DND-41 (cell line): ENCODE results near the gene PPFIA2.

Source experiments
- ATAC-seq: fragments of 200-7000 bp; cut with Tn5 transposase; 3 replicates; pipeline ENCODE4 v1.9.1; 2021; ENCODE audit warnings: low read depth; ENCODE audit not compliant: insufficient read depth
- DNase-seq: peaks from one replicate; pipeline ENCODE4 v3.0.0-alpha.2; 2020
- H2AFZ ChIP-seq: 2 replicates; pipeline ENCODE4 v1.6.0; 2012; ENCODE audit warnings: low read depth, low read length
- H3K27ac ChIP-seq: 2 replicates; pipeline ENCODE4 v1.5.1; 2012; ENCODE audit warnings: low read length, inconsistent platforms
- H3K27me3 ChIP-seq: fragments of 200-600 bp; sonication (generic); 2 replicates; pipeline ENCODE4 v1.6.0; 2012; ENCODE audit warnings: low read length, mild to moderate bottlenecking, inconsistent platforms; ENCODE audit not compliant: insufficient read depth, poor library complexity
- H3K36me3 ChIP-seq: 2 replicates; pipeline ENCODE4 v1.5.1; 2012; ENCODE audit warnings: low read length, inconsistent platforms; ENCODE audit not compliant: insufficient read depth
- H3K4me1 ChIP-seq: 2 replicates; pipeline ENCODE4 v1.5.1; 2012; ENCODE audit warnings: mild to moderate bottlenecking, low read length; ENCODE audit not compliant: insufficient read depth
- H3K4me2 ChIP-seq: 2 replicates; pipeline ENCODE4 v1.6.0; 2012; ENCODE audit warnings: mild to moderate bottlenecking, moderate library complexity, low read length, inconsistent platforms; ENCODE audit not compliant: insufficient read depth
- H3K4me3 ChIP-seq, 2 experiments: fragments of 200-600 bp in 1 of 2; shearing (Covaris generic) in 1 of 2; 2 replicates each; pipeline ENCODE4 v1.5.1; 2012 to 2016; ENCODE audit warnings: inconsistent platforms in 2 of 2, low read length in 2 of 2, mild to moderate bottlenecking in 2 of 2, low read depth in 1 of 2, moderate library complexity in 1 of 2
- H3K79me2 ChIP-seq: 2 replicates; pipeline ENCODE4 v1.6.0; 2012; ENCODE audit warnings: low read length, inconsistent platforms; ENCODE audit not compliant: insufficient read depth
- H3K9ac ChIP-seq: 2 replicates; pipeline ENCODE4 v1.6.0; 2012; ENCODE audit warnings: low read depth, mild to moderate bottlenecking, inconsistent platforms, low read length, moderate library complexity
- H3K9me3 ChIP-seq: 2 replicates; pipeline ENCODE4 v1.5.1; 2012; ENCODE audit warnings: low read length, moderate library complexity, mild to moderate bottlenecking, inconsistent platforms; ENCODE audit not compliant: insufficient read depth, severe bottlenecking
- H4K20me1 ChIP-seq: 2 replicates; pipeline ENCODE4 v1.6.0; 2012; ENCODE audit warnings: low read length; ENCODE audit not compliant: insufficient read depth
- EZH2 ChIP-seq: IDR thresholded peaks from 3 replicates; pipeline ENCODE4 v1.6.1; 2012; ENCODE audit warnings: borderline replicate concordance, low read depth, mild to moderate bottlenecking, moderate library complexity, low read length, inconsistent platforms; ENCODE audit not compliant: severe bottlenecking
- TF ChIP-seq, protein P1 (sequence below): IDR thresholded peaks from 2 replicates; pipeline ENCODE4 v1.5.1; 2012; ENCODE audit warnings: borderline replicate concordance, low read length, moderate library complexity, mild to moderate bottlenecking; ENCODE audit not compliant: poor library complexity, severe bottlenecking; ENCODE audit errors: extremely low read depth

The PPFIA2 gene

DNA sequence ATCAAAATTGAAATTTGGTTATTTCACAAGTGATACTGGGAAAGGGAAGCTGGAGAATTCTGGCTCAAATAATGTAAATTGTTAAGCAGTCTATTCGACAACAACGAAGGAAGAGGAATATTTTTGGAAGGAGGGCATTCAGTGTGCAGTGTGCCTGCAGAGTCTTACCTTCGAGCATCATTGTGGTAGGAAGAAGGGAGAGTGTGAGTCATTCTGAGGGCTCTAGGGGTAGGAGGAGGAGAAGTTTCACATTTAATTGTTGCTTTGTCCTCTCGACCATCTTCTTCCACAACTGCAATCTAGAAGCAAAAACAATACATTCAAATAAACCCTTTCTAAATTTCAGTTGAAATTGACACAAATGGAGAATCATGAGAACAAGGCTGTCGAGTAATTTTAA is 418.2 kb downstream of the PPFIA2 start:
- no peaks in the 10 kb centered on the region for H3K27me3 ChIP-seq
- H3K4me3 ChIP-seq, result no peak overlapping the region
- H3K9ac ChIP-seq, result no peak overlapping the region
- H3K79me2 ChIP-seq, result no peaks in the 10 kb centered on the region
- H2AFZ ChIP-seq, result no peak overlapping the region
- H4K20me1 ChIP-seq, result no peaks in the 10 kb centered on the region
- DNase-seq (no peak), ATAC-seq (no peak)
- no peaks in the 10 kb centered on the region for H3K4me1 ChIP-seq
- H3K4me2 ChIP-seq, result no peak overlapping the region
- no peaks in the 10 kb centered on the region for H3K36me3 ChIP-seq
- TF ChIP-seq, protein P1, sequence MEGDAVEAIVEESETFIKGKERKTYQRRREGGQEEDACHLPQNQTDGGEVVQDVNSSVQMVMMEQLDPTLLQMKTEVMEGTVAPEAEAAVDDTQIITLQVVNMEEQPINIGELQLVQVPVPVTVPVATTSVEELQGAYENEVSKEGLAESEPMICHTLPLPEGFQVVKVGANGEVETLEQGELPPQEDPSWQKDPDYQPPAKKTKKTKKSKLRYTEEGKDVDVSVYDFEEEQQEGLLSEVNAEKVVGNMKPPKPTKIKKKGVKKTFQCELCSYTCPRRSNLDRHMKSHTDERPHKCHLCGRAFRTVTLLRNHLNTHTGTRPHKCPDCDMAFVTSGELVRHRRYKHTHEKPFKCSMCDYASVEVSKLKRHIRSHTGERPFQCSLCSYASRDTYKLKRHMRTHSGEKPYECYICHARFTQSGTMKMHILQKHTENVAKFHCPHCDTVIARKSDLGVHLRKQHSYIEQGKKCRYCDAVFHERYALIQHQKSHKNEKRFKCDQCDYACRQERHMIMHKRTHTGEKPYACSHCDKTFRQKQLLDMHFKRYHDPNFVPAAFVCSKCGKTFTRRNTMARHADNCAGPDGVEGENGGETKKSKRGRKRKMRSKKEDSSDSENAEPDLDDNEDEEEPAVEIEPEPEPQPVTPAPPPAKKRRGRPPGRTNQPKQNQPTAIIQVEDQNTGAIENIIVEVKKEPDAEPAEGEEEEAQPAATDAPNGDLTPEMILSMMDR, result no peak
- no peak for TF ChIP-seq EZH2
- no peak overlapping the region for H3K27ac ChIP-seq
- no peaks in the 10 kb centered on the region for H3K9me3 ChIP-seq

DNA sequence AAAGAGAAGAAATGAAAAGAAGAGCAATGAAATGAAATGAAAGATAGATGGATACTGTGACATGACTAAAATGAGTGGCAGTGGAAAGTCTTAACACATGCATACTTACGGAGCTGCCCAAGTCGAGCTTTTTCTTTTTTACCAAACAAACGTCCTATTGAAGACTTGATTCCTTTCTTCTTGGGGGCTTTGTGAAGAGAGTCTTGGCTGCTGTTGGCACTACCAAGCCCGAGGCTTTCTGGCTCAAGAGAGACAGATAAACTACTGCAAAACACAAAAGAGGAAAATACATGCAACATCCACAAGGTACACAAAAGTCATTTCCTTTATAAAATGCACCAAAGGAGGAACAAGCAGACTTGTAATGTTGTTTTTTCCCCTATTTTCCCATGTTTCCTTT is 420.1 kb downstream of the PPFIA2 start:
- Histone ChIP-seq H3K4me3 (no peak overlapping the region), H2AFZ (no peak overlapping the region), H4K20me1 (no peaks in the 10 kb centered on the region), H3K79me2 (no peaks in the 10 kb centered on the region), H3K9ac (no peak overlapping the region), H3K9me3 (no peaks in the 10 kb centered on the region), H3K4me2 (no peak overlapping the region), H3K36me3 (no peaks in the 10 kb centered on the region), H3K27ac (no peak overlapping the region), H3K4me1 (no peaks in the 10 kb centered on the region), H3K27me3 (no peaks in the 10 kb centered on the region)
- ATAC-seq (no peak), DNase-seq (no peak)
- no peak for TF ChIP-seq EZH2
- TF ChIP-seq, protein P1, result no peak

- no peak overlapping the region for H3K27ac ChIP-seq
- no peak for ATAC-seq
- no peaks in the 10 kb centered on the region for H3K79me2 ChIP-seq
- no peak overlapping the region for H3K9ac ChIP-seq
- H3K4me3 ChIP-seq, result no peak overlapping the region
- no peak overlapping the region for H3K4me2 ChIP-seq
- no peaks in the 10 kb centered on the region for H3K27me3 ChIP-seq
- H3K9me3 ChIP-seq, result no peaks in the 10 kb centered on the region
- no peak overlapping the region for H2AFZ ChIP-seq
- H4K20me1 ChIP-seq, result no peaks in the 10 kb centered on the region
- no peak for TF ChIP-seq EZH2
- TF ChIP-seq, protein P1, result no peak
- DNase-seq, result no peak
- H3K4me1 ChIP-seq, result no peaks in the 10 kb centered on the region
- H3K36me3 ChIP-seq, result no peaks in the 10 kb centered on the region
These were observed 421.3 kb downstream of the PPFIA2 start for GRCh38 chr12:81337886-81338285.

- no peak for DNase-seq
- no peak overlapping the region for H3K27ac ChIP-seq
- H3K4me3 ChIP-seq, result no peak overlapping the region
- H3K4me1 ChIP-seq, result no peaks in the 10 kb centered on the region
- ATAC-seq, result no peak
- H3K4me2 ChIP-seq, result no peak overlapping the region
- TF ChIP-seq, protein P1, result no peak
- TF ChIP-seq EZH2, result no peak
- H3K36me3 ChIP-seq, result no peaks in the 10 kb centered on the region
- H2AFZ ChIP-seq, result no peak overlapping the region
- H3K27me3 ChIP-seq, result no peaks in the 10 kb centered on the region
- H3K79me2 ChIP-seq, result no peaks in the 10 kb centered on the region
- no peak overlapping the region for H3K9ac ChIP-seq
- H3K9me3 ChIP-seq, result no peaks in the 10 kb centered on the region
- H4K20me1 ChIP-seq, result no peaks in the 10 kb centered on the region
These were observed 425.3 kb downstream of the PPFIA2 start for GRCh38 chr12:81333812-81334211.
